Ishikawa (cell line): ENCODE results near the gene TTC17.

Source experiments
- CEBPB ChIP-seq: IDR thresholded peaks from 2 replicates; pipeline ENCODE4 v1.6.1; 2012
- CREB1 ChIP-seq: IDR thresholded peaks from 2 replicates; pipeline ENCODE4 v1.6.1; 2012; ENCODE audit warnings: low read depth
- EGR1 ChIP-seq: IDR thresholded peaks from 2 replicates; pipeline ENCODE4 v1.6.1; 2012
- EP300 ChIP-seq: IDR thresholded peaks from 2 replicates; pipeline ENCODE4 v1.6.1; 2012; ENCODE audit warnings: borderline replicate concordance
- FOXM1 ChIP-seq: IDR thresholded peaks from 2 replicates; pipeline ENCODE4 v1.6.1; 2012; ENCODE audit warnings: low read depth, borderline replicate concordance
- MAX ChIP-seq: IDR thresholded peaks from 2 replicates; pipeline ENCODE4 v1.6.1; 2012
- NFIC ChIP-seq: IDR thresholded peaks from 2 replicates; pipeline ENCODE4 v1.6.1; 2012
- RAD21 ChIP-seq: IDR thresholded peaks from 2 replicates; pipeline ENCODE4 v1.6.1; 2012; ENCODE audit warnings: low read depth
- REST ChIP-seq: IDR thresholded peaks from 2 replicates; pipeline ENCODE4 v1.6.1; 2012; ENCODE audit warnings: low read depth, mild to moderate bottlenecking
- TAF1 ChIP-seq: IDR thresholded peaks from 2 replicates; pipeline ENCODE4 v1.6.1; 2012; ENCODE audit warnings: low read depth, mild to moderate bottlenecking
- TCF12 ChIP-seq: IDR thresholded peaks from 2 replicates; pipeline ENCODE4 v1.6.1; 2012; ENCODE audit warnings: low read depth
- TEAD4 ChIP-seq: IDR thresholded peaks from 2 replicates; pipeline ENCODE4 v1.6.1; 2012
- USF1 ChIP-seq: IDR thresholded peaks from 2 replicates; pipeline ENCODE4 v1.6.1; 2012
- YY1 ChIP-seq: IDR thresholded peaks from 2 replicates; pipeline ENCODE4 v1.6.1; 2012; ENCODE audit warnings: low read depth
- ZBTB7A ChIP-seq: IDR thresholded peaks from 2 replicates; pipeline ENCODE4 v1.6.1; 2012; ENCODE audit warnings: low read depth

Gene TTC17

GRCh38 chr11:43316451-43316850 is 42.3 kb upstream of the TTC17 start:
- no peak for TF ChIP-seq NFIC
- TF ChIP-seq MAX, result no peak
- no peak for TF ChIP-seq YY1
- TF ChIP-seq REST, result no peak
- no peak for TF ChIP-seq ZBTB7A
- TF ChIP-seq FOXM1, result no peak
- no peak for TF ChIP-seq USF1
- TF ChIP-seq CEBPB, result no peak
- no peak for TF ChIP-seq EP300
- TF ChIP-seq TCF12, result no peak
- TF ChIP-seq CREB1, result no peak
- no peak for TF ChIP-seq TEAD4
- TF ChIP-seq TAF1, result no peak
- no peak for TF ChIP-seq EGR1
- TF ChIP-seq RAD21, result no peak

GRCh38 chr11:43327987-43328386 is 30.7 kb upstream of the TTC17 start:
- TF ChIP-seq NFIC (peak; percentile 52), REST (no peak)

GRCh38 chr11:43328482-43328881 is 30.2 kb upstream of the TTC17 start:
- no peak for TF ChIP-seq CEBPB
- TF ChIP-seq TAF1, result no peak
- TF ChIP-seq TCF12, result no peak
- TF ChIP-seq ZBTB7A, result no peak
- TF ChIP-seq FOXM1, result no peak
- TF ChIP-seq EGR1, result no peak
- no peak for TF ChIP-seq RAD21
- no peak for TF ChIP-seq TEAD4
- TF ChIP-seq YY1, result no peak
- TF ChIP-seq NFIC, result no peak
- no peak for TF ChIP-seq EP300
- TF ChIP-seq USF1, result no peak
- TF ChIP-seq CREB1, result no peak
- no peak for TF ChIP-seq REST

GRCh38 chr11:43341159-43341558 is 17.6 kb upstream of the TTC17 start:
- TF ChIP-seq TEAD4 (no peak), REST (no peak), ZBTB7A (no peak), USF1 (no peak), YY1 (no peak), EP300 (no peak), CREB1 (no peak), NFIC (no peak), TAF1 (no peak), FOXM1 (no peak), TCF12 (no peak), RAD21 (no peak)
